Sigmoid colon (tissue), 7 donors: ENCODE results near the gene HCN2. TPM values are rescaled to one million over a fixed set of nuclear protein-coding genes. Genes with fewer than 3 reads are reported as not detected.
"Not testable (repeated sequence)": the region's sequence is repeated elsewhere in the genome, so short reads cannot be mapped to it uniquely, and the experiment has no call there.

Experiments used
- DNase-seq: peaks from one replicate; pipeline ENCODE4 v3.0.0-alpha.2; 2019
- H3K27ac ChIP-seq, 4 donors: fragments of 200-600 bp; sonication (generic); one replicate each; pipeline ENCODE4 v1.5.1; 2016 to 2019; ENCODE audit warnings: mild to moderate bottlenecking in 1 of 4
- H3K27me3 ChIP-seq, 3 donors: fragments of 200-600 bp; sonication (generic); one replicate each; pipeline ENCODE4 v1.5.1; 2019; ENCODE audit warnings: mild to moderate bottlenecking in 1 of 3
- H3K36me3 ChIP-seq, 4 donors: fragments of 200-600 bp; sonication (generic); one replicate each; pipeline ENCODE4 v1.5.1; 2016 to 2019
- H3K4me1 ChIP-seq, 4 donors: fragments of 200-600 bp; sonication (generic); one replicate each; pipeline ENCODE4 v1.5.1; 2017 to 2019
- H3K4me3 ChIP-seq, 4 donors: fragments of 200-600 bp; sonication (generic); one replicate each; pipeline ENCODE4 v1.5.1; 2017 to 2019; ENCODE audit warnings: mild to moderate bottlenecking in 2 of 4, moderate library complexity in 1 of 4
- H3K9me3 ChIP-seq, 4 donors: fragments of 200-600 bp in 3 of 4; sonication (generic) in 3 of 4; one replicate each; pipeline versions ENCODE4 v1.5.1 to v1.6.1; 2013 to 2019
- CTCF ChIP-seq, 4 experiments: fragments of 450-650 bp in 3 of 4; fragments of 200-600 bp in 1 of 4; IDR thresholded peaks; one replicate each; pipeline ENCODE4 v1.5.1; 2016 to 2019; ENCODE audit warnings: antibody characterized with exemption in 4 of 4, mild to moderate bottlenecking in 3 of 4, moderate library complexity in 2 of 4
- EP300 ChIP-seq, 4 donors: sonication (generic); formaldehyde crosslinking; IDR thresholded peaks; one replicate each; pipeline ENCODE4 v1.6.1; 2017; ENCODE audit warnings: antibody characterized with exemption in 4 of 4
- POLR2A ChIP-seq, 2 donors: fragments of 450-650 bp; IDR thresholded peaks; one replicate each; pipeline ENCODE4 v1.6.1; 2016; ENCODE audit warnings: antibody characterized with exemption in 2 of 2, mild to moderate bottlenecking in 2 of 2, moderate library complexity in 2 of 2
- POLR2AphosphoS5 ChIP-seq, 4 donors: sonication (generic); formaldehyde crosslinking; IDR thresholded peaks; one replicate each; pipeline ENCODE4 v1.6.1; 2017; ENCODE audit warnings: antibody characterized with exemption in 4 of 4
- WGBS, 2 donors: extraction: QIAGEN DNeasy Blood & Tissue Kit; methylation state at CpG; one replicate each; pipeline ENCODE4 v1.1.7; 2013; 5-methylcytosine and 5-hydroxymethylcytosine counted together
- intact Hi-C: fragments of 100-400 bp; cut with DNase I; formaldehyde crosslinking; loops from one replicate; pipeline ENCODE4 v1.15.1; 2023
- polyA plus RNA-seq, 3 donors: library from polyadenylated mRNA; stranded (reverse); fragments of 200-250 nt; gene quantifications; one replicate each; pipeline ENCODE4 v1.2.3, GENCODE V29; 2013
- total RNA-seq, 4 donors: library from RNA; depleted of rRNA; stranded (reverse); fragments of >200 nt; gene quantifications; one replicate each; pipeline ENCODE4 v1.1.0, GENCODE V29; 2016
- donor health status: healthy with polysubstance abuse.
- donor health status: Bipolar disorder and iron deficiency.
- donor health status: healthy.

The HCN2 gene
- total and polyA plus RNA-seq, 7 donors: 0.23 to 0.55 (median 0.39) TPM; not detected in 2

- peaks cover 8 to 28% (median 15%) of the 10 kb centered on the region in 3 donors for H3K27me3 ChIP-seq
- TF ChIP-seq EP300 (IDR thresholded peaks at IDR 0.05) (no peak), POLR2A (IDR thresholded peaks at IDR 0.05) (no peak), CTCF (IDR thresholded peaks at IDR 0.05) (no peak), POLR2AphosphoS5 (IDR thresholded peaks at IDR 0.05) (no peak)
- intact Hi-C loops: no loop called here
- 93 to 95% methylated on average over 19 of the region's 19 CpGs for WGBS, 2 donors
- no peak overlapping the region for H3K27ac ChIP-seq
- no peak overlapping the region for H3K4me3 ChIP-seq
- DNase-seq: no peak
- H3K4me1 ChIP-seq: peaks cover 0 to 6% (median 2%) of the 10 kb centered on the region in 4 donors
- no peaks in the 10 kb centered on the region for H3K9me3 ChIP-seq
- peaks cover 39 to 62% (median 48%) of the 10 kb centered on the region in 4 donors for H3K36me3 ChIP-seq
Measured at GRCh38 chr19:618247-618619, 28.6 kb downstream of the HCN2 start.

GRCh38 chr19:618674-619285 lies 29.1 kb downstream of the HCN2 start:
- Histone ChIP-seq H3K36me3 (peaks cover 39 to 68% (median 48%) of the 10 kb centered on the region in 4 donors), H3K4me1 (peaks cover 0 to 6% (median 2%) of the 10 kb centered on the region in 4 donors), H3K4me3 (no peak overlapping the region), H3K9me3 (no peaks in the 10 kb centered on the region), H3K27me3 (peaks cover 8 to 28% (median 15%) of the 10 kb centered on the region in 3 donors), H3K27ac (no peak overlapping the region)
- no peak for DNase-seq
- WGBS, 2 donors: 93 to 95% methylated on average over 27 of the region's 27 CpGs
- TF ChIP-seq EP300 (IDR thresholded peaks at IDR 0.05) (no peak), CTCF (IDR thresholded peaks at IDR 0.05) (no peak), POLR2A (IDR thresholded peaks at IDR 0.05) (no peak), POLR2AphosphoS5 (IDR thresholded peaks at IDR 0.05) (no peak)
- intact Hi-C loops: no loop called here

- Histone ChIP-seq H3K36me3 (peaks cover 39 to 75% (median 48%) of the 10 kb centered on the region in 4 donors), H3K9me3 (no peaks in the 10 kb centered on the region)
- intact Hi-C loops: no loop called here
Measured at GRCh38 chr19:619286-620002, 29.8 kb downstream of the HCN2 start.

GRCh38 chr19:620166-620862 lies 30.6 kb downstream of the HCN2 start:
- Histone ChIP-seq H3K4me1 (peaks cover 0 to 8% (median 3%) of the 10 kb centered on the region in 4 donors), H3K4me3 (no peak overlapping the region), H3K27me3 (peaks cover 8 to 28% (median 15%) of the 10 kb centered on the region in 3 donors), H3K27ac (no peak overlapping the region), H3K36me3 (peaks cover 39 to 83% (median 50%) of the 10 kb centered on the region in 4 donors), H3K9me3 (no peaks in the 10 kb centered on the region)
- WGBS, 2 donors: 96% methylated on average over 49 to 50 of the region's 51 CpGs
- intact Hi-C loops: no loop called here
- no peak for TF ChIP-seq POLR2AphosphoS5 (IDR thresholded peaks at IDR 0.05)
- no peak for TF ChIP-seq CTCF (IDR thresholded peaks at IDR 0.05)
- TF ChIP-seq POLR2A (IDR thresholded peaks at IDR 0.05): no peak
- TF ChIP-seq EP300 (IDR thresholded peaks at IDR 0.05): no peak
- DNase-seq: no peak

More at GRCh38 chr19:619286-620002, 29.8 kb downstream of the HCN2 start:
- WGBS, 2 donors: 94% methylated on average over 47 of the region's 47 CpGs
- no peak overlapping the region for H3K4me3 ChIP-seq
- H3K27me3 ChIP-seq: peaks cover 8 to 28% (median 15%) of the 10 kb centered on the region in 3 donors
- no peak for DNase-seq
- H3K27ac ChIP-seq: no peak overlapping the region
- peaks cover 0 to 8% (median 3%) of the 10 kb centered on the region in 4 donors for H3K4me1 ChIP-seq
- no peak for TF ChIP-seq POLR2AphosphoS5 (IDR thresholded peaks at IDR 0.05)
- no peak for TF ChIP-seq POLR2A (IDR thresholded peaks at IDR 0.05)
- TF ChIP-seq EP300 (IDR thresholded peaks at IDR 0.05): no peak
- TF ChIP-seq CTCF (IDR thresholded peaks at IDR 0.05): no peak

GRCh38 chr19:621191-621590 lies 31.5 kb downstream of the HCN2 start:
- 96 to 97% methylated on average over 48 of the region's 48 CpGs for WGBS, 2 donors
- intact Hi-C loops, H3K27ac ChIP-seq: not testable (repeated sequence)

More at GRCh38 chr19:621191-621590, 31.5 kb downstream of the HCN2 start:
- not testable (repeated sequence) for H3K9me3 ChIP-seq, H3K4me1 ChIP-seq, DNase-seq, H3K4me3 ChIP-seq
- H3K27me3 ChIP-seq: peaks cover 8 to 28% (median 15%) of the 10 kb centered on the region in 3 donors
- H3K36me3 ChIP-seq: peaks cover 39 to 90% (median 50%) of the 10 kb centered on the region in 4 donors
